Measurements from ENCODE around the gene KCNA5. TPM values are rescaled to one million over a fixed set of nuclear protein-coding genes. Genes with fewer than 3 reads are reported as not detected.

The KCNA5 gene
- polyA plus RNA-seq, 1 donor from 2014 or later, result 7.5 TPM

GRCh38 chr12:5026342-5026938 lies 17.2 kb upstream of the KCNA5 start:
- H3K9me3 ChIP-seq (ENCODE audit: low read length), result no peaks in the 10 kb centered on the region
- no peak overlapping the region for H3K4me2 ChIP-seq (ENCODE audit: low read length)
- H3K9ac ChIP-seq (ENCODE audit: low read length), result no peak overlapping the region
- H3K27ac ChIP-seq (ENCODE audit: low read length), result no peak overlapping the region
- no peaks in the 10 kb centered on the region for H3K79me2 ChIP-seq (replicated peaks; ENCODE audit: insufficient read depth, low read length)
- H3F3A ChIP-seq (ENCODE audit: insufficient read depth, low read length, poor library complexity, severe bottlenecking), result no peaks in the 10 kb centered on the region
- H2AFZ ChIP-seq (ENCODE audit: low read depth, low read length), result no peak overlapping the region
- H3K9me2 ChIP-seq (ENCODE audit: insufficient read depth, low read length), result no peaks in the 10 kb centered on the region
- H3K27me3 ChIP-seq (ENCODE audit: insufficient read depth, low read depth, low read length), result no peaks in the 10 kb centered on the region
- H3K4me3 ChIP-seq (ENCODE audit: low read length), result no peak overlapping the region
- no peaks in the 10 kb centered on the region for H4K20me1 ChIP-seq (ENCODE audit: insufficient read depth)
- no peaks in the 10 kb centered on the region for H3K36me3 ChIP-seq (ENCODE audit: insufficient read depth, low read length)
- no peak for TF ChIP-seq EZH2 (IDR thresholded peaks at IDR 0.05; ENCODE audit: borderline replicate concordance, insufficient read depth, low read length, poor library complexity, severe bottlenecking)

- Histone ChIP-seq H3K9me3 (ENCODE audit: low read length) (no peaks in the 10 kb centered on the region), H3K36me3 (ENCODE audit: insufficient read depth, low read length) (no peaks in the 10 kb centered on the region), H3K79me2 (replicated peaks; ENCODE audit: insufficient read depth, low read length) (no peaks in the 10 kb centered on the region), H3K4me2 (ENCODE audit: low read length) (no peak overlapping the region), H4K20me1 (ENCODE audit: insufficient read depth) (no peaks in the 10 kb centered on the region), H3K9ac (ENCODE audit: low read length) (no peak overlapping the region), H3K9me2 (ENCODE audit: insufficient read depth, low read length) (no peaks in the 10 kb centered on the region), H3F3A (ENCODE audit: insufficient read depth, low read length, poor library complexity, severe bottlenecking) (no peaks in the 10 kb centered on the region), H3K27ac (ENCODE audit: low read length) (no peak overlapping the region), H3K27me3 (ENCODE audit: insufficient read depth, low read depth, low read length) (no peaks in the 10 kb centered on the region), H3K4me3 (ENCODE audit: low read length) (no peak overlapping the region), H2AFZ (ENCODE audit: low read depth, low read length) (no peak overlapping the region)
- no peak for TF ChIP-seq EP300 (conservative IDR thresholded peaks at IDR 0.05; ENCODE audit: poor library complexity, severe bottlenecking)
- no peak for TF ChIP-seq POLR2AphosphoS5 (IDR thresholded peaks at IDR 0.05)
- no peak for TF ChIP-seq RAD21 (conservative IDR thresholded peaks at IDR 0.05)
- no peak for TF ChIP-seq EZH2 (IDR thresholded peaks at IDR 0.05; ENCODE audit: borderline replicate concordance, insufficient read depth, low read length, poor library complexity, severe bottlenecking)
- TF ChIP-seq CTCF (IDR thresholded peaks at IDR 0.05; ENCODE audit: poor library complexity, severe bottlenecking), result no peak
- TF ChIP-seq SMC3 (conservative IDR thresholded peaks at IDR 0.05; ENCODE audit: poor library complexity), result no peak
- TF ChIP-seq REST (IDR thresholded peaks at IDR 0.05; ENCODE audit: borderline replicate concordance), result no peak
- TF ChIP-seq MXI1 (conservative IDR thresholded peaks at IDR 0.05; ENCODE audit: poor library complexity, severe bottlenecking), result no peak
- TF ChIP-seq TAF1 (IDR thresholded peaks at IDR 0.05; ENCODE audit: low read depth), result no peak
These were observed 16.4 kb upstream of the KCNA5 start for GRCh38 chr12:5027046-5027821.

All from neural cell (in vitro differentiated cells).